SK-N-SH (cell line): ENCODE results near the gene HDAC4. TPM values are rescaled to one million over a fixed set of nuclear protein-coding genes. Genes with fewer than 3 reads are reported as not detected.

Source experiments
- CTCF ChIA-PET: fragments of 300-600, 350-600 bp; formaldehyde crosslinking; extraction: SDS; loops from one replicate; lab custom pipeline; 2021; lab: Yijun Ruan, JAX
- POLR2A ChIA-PET: fragments of 350-600 bp; sonication (Branson Sonifier 250); formaldehyde crosslinking; extraction: SDS; loops from one replicate; lab custom pipeline; 2020; ENCODE audit warnings: antibody characterized with exemption, inconsistent platforms; lab: Yijun Ruan, JAX
- DNase-seq: peaks from one replicate; pipeline ENCODE4 v3.0.0; 2012
- H2AFZ ChIP-seq: fragments of 200-600 bp; sonication (generic); 2 replicates; pipeline ENCODE4 v1.8.1; 2016; ENCODE audit warnings: antibody characterized with exemption, mild to moderate bottlenecking, low read depth
- H3F3A ChIP-seq: fragments of 200-600 bp; sonication (generic); replicated peaks from 2 replicates; pipeline ENCODE3; 2016; ENCODE audit warnings: antibody characterized with exemption, mild to moderate bottlenecking; ENCODE audit not compliant: insufficient read depth
- H3K27ac ChIP-seq, 2 experiments: fragments of 200-500 bp in 1 of 2; fragments of 200-600 bp in 1 of 2; sonication (Bioruptor generic) in 1 of 2; sonication (generic), shearing (Covaris generic) in 1 of 2; 2 replicates each; pipeline versions ENCODE4 v1.5.1 to v1.6.1; 2014 to 2016; ENCODE audit warnings: low read depth in 2 of 2, inconsistent platforms in 1 of 2, low read length in 1 of 2, mild to moderate bottlenecking in 1 of 2, mixed read lengths in 1 of 2
- H3K27me3 ChIP-seq: fragments of 200-600 bp; sonication (generic), shearing (Covaris generic); 2 replicates; pipeline ENCODE4 v1.6.1; 2016; ENCODE audit warnings: mixed run types; ENCODE audit not compliant: insufficient read depth
- H3K36me3 ChIP-seq, 2 experiments: fragments of 200-500 bp in 1 of 2; fragments of 200-600 bp in 1 of 2; sonication (Bioruptor generic) in 1 of 2; sonication (generic) in 1 of 2; replicated peaks in 1 of 2; 2 replicates each; pipeline versions ENCODE3 to v1.5.1; 2014 to 2016; ENCODE audit warnings: low read length in 1 of 2, mild to moderate bottlenecking in 1 of 2; ENCODE audit not compliant: insufficient read depth in 2 of 2, control insufficient read depth in 1 of 2
- H3K4me1 ChIP-seq, 2 experiments: fragments of 200-500 bp in 1 of 2; fragments of 200-600 bp in 1 of 2; sonication (Bioruptor generic) in 1 of 2; sonication (generic), shearing (Covaris generic) in 1 of 2; 2 replicates each; pipeline versions ENCODE4 v1.5.1 to v1.6.1; 2014 to 2016; ENCODE audit warnings: low read depth in 1 of 2, low read length in 1 of 2, mixed run types in 1 of 2; ENCODE audit not compliant: insufficient read depth in 2 of 2, control insufficient read depth in 1 of 2
- H3K4me2 ChIP-seq: fragments of 200-600 bp; sonication (generic), shearing (Covaris generic); 2 replicates; pipeline ENCODE4 v1.6.1; 2017; ENCODE audit warnings: mixed run types
- H3K4me3 ChIP-seq, 2 experiments: fragments of 200-500 bp in 1 of 2; fragments of 200-600 bp in 1 of 2; sonication (Bioruptor generic) in 1 of 2; sonication (generic), shearing (Covaris generic) in 1 of 2; 2 replicates each; pipeline versions ENCODE4 v1.5.1 to v1.8.1; 2014 to 2016; ENCODE audit warnings: low read depth in 2 of 2, inconsistent platforms in 1 of 2, low read length in 1 of 2, mild to moderate bottlenecking in 1 of 2, mixed read lengths in 1 of 2, moderate library complexity in 1 of 2
- H3K79me2 ChIP-seq: fragments of 200-600 bp; sonication (generic); 2 replicates; pipeline ENCODE4 v1.8.1; 2017; ENCODE audit warnings: mild to moderate bottlenecking; ENCODE audit not compliant: insufficient read depth
- H3K9ac ChIP-seq: fragments of 200-600 bp; sonication (generic); 2 replicates; pipeline ENCODE4 v1.6.1; 2017; ENCODE audit warnings: mixed run types
- H3K9me2 ChIP-seq: fragments of 200-600 bp; sonication (generic); 2 replicates; pipeline ENCODE4 v1.6.1; 2017; ENCODE audit warnings: mixed run types
- H3K9me3 ChIP-seq: fragments of 200-600 bp; sonication (generic); 2 replicates; pipeline ENCODE4 v1.6.1; 2017; ENCODE audit warnings: mixed run types, mild to moderate bottlenecking, moderate library complexity
- H4K20me1 ChIP-seq: fragments of 200-600 bp; sonication (generic); 2 replicates; pipeline ENCODE4 v1.6.1; 2017; ENCODE audit warnings: mild to moderate bottlenecking, mixed run types; ENCODE audit not compliant: insufficient read depth
- ELF1 ChIP-seq: IDR thresholded peaks from 2 replicates; pipeline ENCODE4 v1.4.0; 2012
- EP300 ChIP-seq, 2 experiments: IDR thresholded peaks; 2 replicates each; pipeline versions ENCODE4 v1.4.0 to v1.6.1; 2012; ENCODE audit warnings: borderline replicate concordance in 1 of 2, low read depth in 1 of 2, low read length in 1 of 2
- FOSL2 ChIP-seq: IDR thresholded peaks from 2 replicates; pipeline ENCODE4 v1.4.0; 2012; ENCODE audit warnings: low read depth, mild to moderate bottlenecking, moderate library complexity, borderline replicate concordance
- FOXJ3 ChIP-seq: sonication (generic); formaldehyde crosslinking; IDR thresholded peaks from 2 replicates; pipeline ENCODE4 v1.5.1; 2020; ENCODE audit warnings: mild to moderate bottlenecking, missing genetic modification reagents
- POLR2AphosphoS5 ChIP-seq: IDR thresholded peaks from 2 replicates; pipeline ENCODE4 v1.6.1; 2012; ENCODE audit warnings: low read depth, low read length
- RCOR1 ChIP-seq: fragments of 150-350 bp; IDR thresholded peaks from 2 replicates; pipeline ENCODE4 v1.6.1; 2017; ENCODE audit warnings: antibody characterized with exemption, low read length
- RFX5 ChIP-seq: IDR thresholded peaks from 2 replicates; pipeline ENCODE4 v1.6.1; 2012; ENCODE audit warnings: mild to moderate bottlenecking, improper control_type of control experiment, low read length
- RXRA ChIP-seq: IDR thresholded peaks from 2 replicates; pipeline ENCODE4 v1.4.0; 2012; ENCODE audit warnings: low read depth, mild to moderate bottlenecking, borderline replicate concordance
- SIN3A ChIP-seq: IDR thresholded peaks from 2 replicates; pipeline ENCODE4 v1.6.1; 2012; ENCODE audit warnings: low read depth, mild to moderate bottlenecking, low read length, moderate library complexity, borderline replicate concordance
- TAF1 ChIP-seq: IDR thresholded peaks from 2 replicates; pipeline ENCODE4 v1.6.1; 2012; ENCODE audit warnings: low read depth, mild to moderate bottlenecking, low read length, moderate library complexity, borderline replicate concordance
- TCF12 ChIP-seq: IDR thresholded peaks from 2 replicates; pipeline ENCODE4 v1.4.0; 2012
- YY1 ChIP-seq: IDR thresholded peaks from 2 replicates; pipeline ENCODE4 v1.4.0; 2012; ENCODE audit warnings: low read depth, mild to moderate bottlenecking
- WGBS: methylation state at CpG from one replicate; pipeline ENCODE4 v1.1.6; 2017; ENCODE audit warnings: low lambda C conversion rate; 5-methylcytosine and 5-hydroxymethylcytosine counted together
- polyA plus RNA-seq, 3 experiments: library from polyadenylated mRNA; depleted of rRNA; stranded (reverse); fragments of >200 nt; gene quantifications; 2 replicates each; pipeline ENCODE4 v1.2.3, GENCODE V29; 2012
- TF ChIP-seq, protein P1 (sequence below): fragments of 150-350 bp; IDR thresholded peaks from 2 replicates; pipeline ENCODE4 v1.6.1; 2017; ENCODE audit warnings: antibody characterized with exemption, low read length, low read depth, borderline replicate concordance

The HDAC4 gene
- polyA plus RNA-seq, 1 of the 3 experiments (the other 2 are of a cell fraction) = 5.5 TPM

DNA sequence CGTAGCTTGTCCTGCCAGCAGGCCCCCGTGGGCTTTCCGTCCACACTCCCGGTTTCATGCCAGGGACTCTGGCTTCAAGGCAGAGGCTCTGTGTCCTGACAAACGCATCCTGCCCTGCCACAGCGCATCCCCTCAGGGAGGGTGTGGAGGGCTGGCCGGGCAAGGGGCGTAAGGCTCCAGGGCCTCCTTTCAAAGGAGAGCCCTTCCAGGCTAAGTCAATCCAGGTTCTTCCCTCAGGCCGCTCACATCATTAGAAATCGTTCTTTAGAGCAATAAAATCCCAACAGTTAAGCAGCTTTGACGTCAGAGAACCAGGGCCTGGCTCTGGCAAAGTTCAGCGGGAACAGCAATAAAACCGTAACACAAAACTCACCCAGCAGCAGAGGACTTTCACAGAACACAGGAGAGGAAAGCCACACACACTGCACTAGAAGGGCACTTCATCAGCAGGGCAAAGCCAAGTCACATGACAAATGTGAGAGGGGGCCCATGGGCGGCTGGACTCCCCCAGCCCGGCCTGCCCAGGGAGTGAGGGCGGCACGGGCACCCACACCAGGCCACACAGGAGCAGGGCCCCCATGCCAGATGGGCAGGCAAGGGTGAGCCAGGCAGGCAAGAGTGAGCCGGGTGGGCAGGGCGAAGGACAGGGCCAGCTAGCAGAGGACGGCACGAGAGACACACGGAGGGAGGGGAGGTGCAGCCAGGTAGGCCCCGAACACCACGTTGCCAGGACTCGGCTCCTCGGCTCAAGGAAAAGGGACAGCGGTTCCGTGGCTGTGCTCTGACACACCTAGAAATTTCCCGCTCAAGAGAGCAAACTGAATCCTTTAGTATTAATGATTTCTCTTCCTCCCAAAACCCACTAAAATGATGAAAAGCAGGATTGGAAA is 52.0 kb downstream of the HDAC4 start:
- no peak overlapping the region for H3K9ac ChIP-seq
- no peaks in the 10 kb centered on the region for H3K9me3 ChIP-seq
- H3K4me3 ChIP-seq = no peak overlapping the region
- H4K20me1 ChIP-seq = no peaks in the 10 kb centered on the region
- no peak overlapping the region for H2AFZ ChIP-seq
- H3K79me2 ChIP-seq = peaks cover 4% of the 10 kb centered on the region; the same call in 1 of the 2 replicates
- H3K27me3 ChIP-seq = no peaks in the 10 kb centered on the region
- H3K4me1 ChIP-seq = peaks cover 0 to 21% of the 10 kb centered on the region in 2 experiments; a peak in 1 of 4 replicates
- no peaks in the 10 kb centered on the region for H3F3A ChIP-seq
- WGBS = 91% methylated on average over 24 of the region's 29 CpGs
- H3K27ac ChIP-seq = peak overlapping the region in 1 of 2 experiments; percentile 47; a peak in 1 of 4 replicates
- ChIA-PET CTCF (interaction anchor here (1.2 kb wide), 1 partner anchor 120 kb away, joined by 3 read pairs; no protein-coding TSS in a partner anchor), POLR2A (interaction anchor here (1.3 to 1.4 kb wide), 2 partner anchors 20 to 73 kb away, joined by 3 to 5 read pairs; no protein-coding TSS in a partner anchor)
- TF ChIP-seq TAF1 = no peak
- H3K36me3 ChIP-seq = peaks cover 6 to 12% of the 10 kb centered on the region in 2 experiments
- DNase-seq = peak; percentile 74
- no peak overlapping the region for H3K4me2 ChIP-seq
- H3K9me2 ChIP-seq = no peaks in the 10 kb centered on the region

DNA sequence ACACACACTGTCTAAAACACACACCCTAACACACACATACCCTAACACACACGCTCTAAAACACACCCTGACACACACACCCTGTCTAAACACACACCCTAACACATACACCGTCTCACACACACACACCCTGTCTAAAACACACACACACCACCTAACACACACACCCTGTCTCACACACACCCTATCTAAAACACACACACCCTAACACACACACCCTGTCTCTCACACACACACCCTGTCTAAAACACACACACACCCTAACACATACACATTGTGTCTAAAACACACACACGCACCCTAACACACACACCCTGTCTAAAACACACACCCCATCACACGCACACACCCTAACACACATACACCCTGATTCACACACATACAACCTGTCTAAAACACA is 54.1 kb downstream of the HDAC4 start:
- H3K36me3 ChIP-seq = peaks cover 5 to 6% of the 10 kb centered on the region in 2 experiments
- no peaks in the 10 kb centered on the region for H4K20me1 ChIP-seq
- H3K9me3 ChIP-seq = no peaks in the 10 kb centered on the region
- TF ChIP-seq YY1 = no peak
- no peak for TF ChIP-seq RCOR1
- no peak for TF ChIP-seq ELF1
- TF ChIP-seq POLR2AphosphoS5 = no peak
- TF ChIP-seq, all 33 proteins: peak for 0
- CTCF ChIA-PET = no interaction called here
- Histone ChIP-seq H3K9me2 (no peaks in the 10 kb centered on the region), H3K4me3 (no peak overlapping the region), H3F3A (no peaks in the 10 kb centered on the region), H2AFZ (no peak overlapping the region), H3K4me2 (no peak overlapping the region), H3K4me1 (peaks cover 0 to 21% of the 10 kb centered on the region in 2 experiments; a peak in 1 of 4 replicates), H3K27me3 (no peaks in the 10 kb centered on the region), H3K9ac (no peak overlapping the region), H3K79me2 (peaks cover 4% of the 10 kb centered on the region; the same call in 1 of the 2 replicates), H3K27ac (no peak overlapping the region)
- POLR2A ChIA-PET = no interaction called here
- DNase-seq = no peak
- WGBS = 94% methylated on average over 4 of the region's 4 CpGs

DNA sequence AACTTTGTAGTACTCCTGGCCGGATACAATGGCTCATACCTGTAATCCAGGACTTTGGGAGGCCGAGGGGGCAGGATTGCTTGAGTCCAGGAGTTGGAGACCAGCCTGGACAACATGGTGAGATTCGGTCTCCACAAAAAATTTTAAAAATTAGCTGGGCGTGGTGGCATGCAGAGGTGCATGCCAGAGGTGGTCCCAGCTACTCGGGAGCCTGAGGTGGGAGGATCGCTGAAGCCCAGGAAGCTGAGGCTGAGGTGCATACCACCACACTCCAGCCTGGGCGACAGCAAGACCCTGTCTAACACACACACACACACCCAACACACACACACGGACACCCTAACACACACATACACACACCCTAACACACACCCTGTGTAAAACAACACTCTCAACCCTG is 55.6 kb downstream of the HDAC4 start:
- Histone ChIP-seq H3K4me3 (no peak overlapping the region), H3K27me3 (no peaks in the 10 kb centered on the region), H3K4me1 (peaks cover 0 to 27% of the 10 kb centered on the region in 2 experiments; a peak in 1 of 4 replicates), H3K9me3 (no peaks in the 10 kb centered on the region), H3F3A (no peaks in the 10 kb centered on the region), H3K27ac (no peak overlapping the region), H4K20me1 (no peaks in the 10 kb centered on the region), H3K9ac (no peak overlapping the region), H3K9me2 (no peaks in the 10 kb centered on the region), H2AFZ (no peak overlapping the region), H3K4me2 (no peak overlapping the region), H3K79me2 (peaks cover 4% of the 10 kb centered on the region; the same call in 1 of the 2 replicates), H3K36me3 (no peaks in the 10 kb centered on the region)
- DNase-seq = no peak
- ChIA-PET POLR2A (interaction anchor here (1.1 kb wide), 1 partner anchor 56 kb away, joined by 3 read pairs; the partner anchor contains the start of gene HDAC4), CTCF (no interaction called here)
- 96% methylated on average over 8 of the region's 8 CpGs for WGBS
- TF ChIP-seq ELF1 = no peak
- no peak for TF ChIP-seq EP300 (IDR thresholded peaks at IDR 0.05; ENCODE audit: borderline replicate concordance in 1 of 2, low read depth in 1 of 2, low read length in 1 of 2)
- TF ChIP-seq SIN3A = no peak
- no peak for TF ChIP-seq TCF12
- TF ChIP-seq, protein P1, sequence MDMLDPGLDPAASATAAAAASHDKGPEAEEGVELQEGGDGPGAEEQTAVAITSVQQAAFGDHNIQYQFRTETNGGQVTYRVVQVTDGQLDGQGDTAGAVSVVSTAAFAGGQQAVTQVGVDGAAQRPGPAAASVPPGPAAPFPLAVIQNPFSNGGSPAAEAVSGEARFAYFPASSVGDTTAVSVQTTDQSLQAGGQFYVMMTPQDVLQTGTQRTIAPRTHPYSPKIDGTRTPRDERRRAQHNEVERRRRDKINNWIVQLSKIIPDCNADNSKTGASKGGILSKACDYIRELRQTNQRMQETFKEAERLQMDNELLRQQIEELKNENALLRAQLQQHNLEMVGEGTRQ = no peak
- no peak for TF ChIP-seq FOSL2
- no peak for TF ChIP-seq RXRA
- no peak for TF ChIP-seq FOXJ3
- no peak for TF ChIP-seq RFX5
